HepG2 (cell line): ENCODE measurements around the gene SP9. TPM values are rescaled to one million over a fixed set of nuclear protein-coding genes. Genes with fewer than 3 reads are reported as not detected.

ENCODE experiments used
- ETV6 ChIP-seq: sonication (generic); formaldehyde crosslinking; conservative IDR thresholded peaks from 2 replicates; pipeline ENCODE4 v1.4.0; 2020; ENCODE audit warnings: missing genetic modification reagents
- HMGXB4 ChIP-seq, 2 experiments: sonication (generic) in 1 of 2; formaldehyde crosslinking in 1 of 2; IDR thresholded peaks; 2 replicates each; pipeline versions ENCODE4 v1.4.0 to v1.6.1; 2018 to 2020; ENCODE audit warnings: missing genetic modification reagents in 2 of 2, borderline replicate concordance in 1 of 2, low read depth in 1 of 2, mild to moderate bottlenecking in 1 of 2, missing biosample characterization in 1 of 2
- ISX ChIP-seq: sonication (generic); formaldehyde crosslinking; conservative IDR thresholded peaks from 2 replicates; pipeline ENCODE4 v1.5.0; 2020; ENCODE audit warnings: missing genetic modification reagents
- THYN1 ChIP-seq: sonication (generic); formaldehyde crosslinking; IDR thresholded peaks from 2 replicates; pipeline ENCODE4 v1.8.1; 2023; ENCODE audit warnings: low read depth, mild to moderate bottlenecking, moderate library complexity, missing genetic modification reagents, borderline replicate concordance
- ZBTB40 ChIP-seq, 2 experiments: fragments of 450-650 bp in 1 of 2; sonication (generic) in 1 of 2; formaldehyde crosslinking in 1 of 2; IDR thresholded peaks; 2 replicates each; pipeline versions ENCODE4 v1.6.1 to v1.8.0; 2016 to 2022; ENCODE audit warnings: antibody characterized with exemption in 1 of 2, mild to moderate bottlenecking in 1 of 2, missing genetic modification reagents in 1 of 2
- ZEB1 ChIP-seq: IDR thresholded peaks from 2 replicates; pipeline ENCODE4 v1.6.1; 2012; ENCODE audit warnings: mild to moderate bottlenecking, low read depth, inconsistent platforms; ENCODE audit not compliant: insufficient replicate concordance
- ZFY ChIP-seq: sonication (generic); formaldehyde crosslinking; IDR thresholded peaks from 2 replicates; pipeline ENCODE4 v1.4.0; 2020; ENCODE audit warnings: missing genetic modification reagents
- ZMAT3 ChIP-seq: sonication (generic); formaldehyde crosslinking; conservative IDR thresholded peaks from 2 replicates; pipeline ENCODE4 v1.7.0; 2021; ENCODE audit warnings: missing genetic modification reagents
- ZNF225 ChIP-seq: sonication (generic); formaldehyde crosslinking; IDR thresholded peaks from 2 replicates; pipeline ENCODE4 v1.4.0; 2020; ENCODE audit warnings: mild to moderate bottlenecking, missing genetic modification reagents
- ZNF567 ChIP-seq: sonication (generic); formaldehyde crosslinking; IDR thresholded peaks from 2 replicates; pipeline ENCODE4 v1.8.1; 2023; ENCODE audit warnings: mild to moderate bottlenecking, missing genetic modification reagents, borderline replicate concordance
- ZNF607 ChIP-seq: sonication (generic); formaldehyde crosslinking; IDR thresholded peaks from 2 replicates; pipeline ENCODE4 v1.5.1; 2020; ENCODE audit warnings: missing genetic modification reagents, mild to moderate bottlenecking, borderline replicate concordance
- polyA plus RNA-seq, 8 experiments: library from polyadenylated mRNA; depleted of rRNA in 3 of 8; stranded (reverse) in 7 of 8; unstranded in 1 of 8; fragments of >200 nt; fragmentation: Illumina TruSeq in 4 of 8; extraction: Trizol in 4 of 8; gene quantifications; 2 replicates each; pipeline versions ENCODE4 v1.2.1 to v1.2.3, GENCODE V29; 2011 to 2016; ENCODE audit warnings: low read depth in 4 of 8, missing spikeins in 1 of 8, mixed read lengths in 1 of 8; ENCODE audit not compliant: insufficient read depth in 1 of 8
- total RNA-seq, 5 experiments: library from RNA; depleted of rRNA; stranded (reverse); fragments of >200 nt; fragmentation: Illumina TruSeq; extraction: Trizol; gene quantifications; 2 replicates each; pipeline ENCODE4 v1.2.3, GENCODE V29; 2016; ENCODE audit warnings: low read depth in 1 of 5
- TF ChIP-seq, protein P1 (sequence below): sonication (generic); formaldehyde crosslinking; IDR thresholded peaks from 2 replicates; pipeline ENCODE4 v1.5.1; 2020; ENCODE audit warnings: mild to moderate bottlenecking, missing genetic modification reagents, borderline replicate concordance
- TF ChIP-seq, protein P2 (sequence below): sonication (generic); formaldehyde crosslinking; IDR thresholded peaks from 2 replicates; pipeline ENCODE4 v1.4.0; 2020; ENCODE audit warnings: missing genetic modification reagents

SP9 gene
- total and polyA plus RNA-seq, 2 of the 13 experiments (the other 11 are each of a cell fraction or from before 2014, with no cell fraction given) = not detected

- TF ChIP-seq ZBTB40 (IDR thresholded peaks at IDR 0.05) = no peak
- TF ChIP-seq ZBTB40 (CRISPR knock-in tag; IDR thresholded peaks at IDR 0.05) = 0 out of 2 replicates have a peak, but pooled peaks have one; percentile 16
- TF ChIP-seq ZNF607 = no peak
- no peak for TF ChIP-seq ZFY (CRISPR knock-in tag)
- TF ChIP-seq ZEB1 = no peak
- TF ChIP-seq ZMAT3 = no peak
- TF ChIP-seq, protein P1, sequence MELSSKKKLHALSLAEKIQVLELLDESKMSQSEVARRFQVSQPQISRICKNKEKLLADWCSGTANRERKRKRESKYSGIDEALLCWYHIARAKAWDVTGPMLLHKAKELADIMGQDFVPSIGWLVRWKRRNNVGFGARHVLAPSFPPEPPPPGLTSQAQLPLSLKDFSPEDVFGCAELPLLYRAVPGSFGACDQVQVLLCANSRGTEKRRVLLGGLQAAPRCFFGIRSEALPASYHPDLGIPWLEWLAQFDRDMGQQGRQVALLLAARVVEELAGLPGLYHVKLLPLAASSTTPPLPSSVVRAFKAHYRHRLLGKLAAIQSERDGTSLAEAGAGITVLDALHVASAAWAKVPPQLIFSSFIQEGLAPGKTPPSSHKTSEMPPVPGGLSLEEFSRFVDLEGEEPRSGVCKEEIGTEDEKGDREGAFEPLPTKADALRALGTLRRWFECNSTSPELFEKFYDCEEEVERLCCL = no peak
- TF ChIP-seq ISX = no peak
- TF ChIP-seq ZNF225 (CRISPR knock-in tag) = no peak
- TF ChIP-seq ZNF567 = no peak
- no peak for TF ChIP-seq THYN1
- peak; percentile 78 to 89 for TF ChIP-seq HMGXB4 (CRISPR knock-in tag; IDR thresholded peaks at IDR 0.05; ENCODE audit: borderline replicate concordance in 1 of 2, low read depth in 1 of 2)
- TF ChIP-seq ETV6 (CRISPR knock-in tag) = 0 out of 2 replicates have a peak, but pooled peaks have one; percentile 48
- TF ChIP-seq, protein P2, sequence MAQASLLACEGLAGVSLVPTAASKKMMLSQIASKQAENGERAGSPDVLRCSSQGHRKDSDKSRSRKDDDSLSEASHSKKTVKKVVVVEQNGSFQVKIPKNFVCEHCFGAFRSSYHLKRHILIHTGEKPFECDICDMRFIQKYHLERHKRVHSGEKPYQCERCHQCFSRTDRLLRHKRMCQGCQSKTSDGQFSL = no peak
These were observed 6.7 kb downstream of the SP9 start (continued) for GRCh38 chr2:174341293-174341994.
